T-helper 9 cell (primary cell): Measurements from ENCODE around the gene MGST3.
"Not testable (repeated sequence)": the region's sequence is repeated elsewhere in the genome, so short reads cannot be mapped to it uniquely, and the experiment has no call there.

Experiments
- DNase-seq: peaks from one replicate; pipeline ENCODE4 v3.0.0-alpha.2; 2020

MGST3 gene

DNA sequence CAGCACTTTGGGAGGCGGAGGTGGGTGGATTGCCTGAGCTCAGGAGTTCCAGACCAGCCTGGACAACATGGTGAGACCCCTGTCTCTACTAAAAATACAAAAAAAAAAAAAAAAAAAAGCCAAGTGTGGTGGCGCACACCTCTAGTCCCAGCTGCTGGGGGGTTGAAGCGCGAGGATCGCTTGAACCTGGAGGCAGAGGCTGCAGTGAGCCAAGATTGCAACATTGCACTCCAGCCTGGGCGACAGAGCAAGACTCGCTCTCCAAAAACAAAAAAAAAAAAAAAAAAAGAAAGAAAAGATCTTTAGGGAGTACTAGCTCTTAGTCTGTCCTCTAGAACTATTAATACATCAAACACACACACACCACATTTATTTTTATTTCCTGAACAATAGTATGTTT is 70.9 kb downstream of the MGST3 start:
- not testable (repeated sequence) for DNase-seq

DNA sequence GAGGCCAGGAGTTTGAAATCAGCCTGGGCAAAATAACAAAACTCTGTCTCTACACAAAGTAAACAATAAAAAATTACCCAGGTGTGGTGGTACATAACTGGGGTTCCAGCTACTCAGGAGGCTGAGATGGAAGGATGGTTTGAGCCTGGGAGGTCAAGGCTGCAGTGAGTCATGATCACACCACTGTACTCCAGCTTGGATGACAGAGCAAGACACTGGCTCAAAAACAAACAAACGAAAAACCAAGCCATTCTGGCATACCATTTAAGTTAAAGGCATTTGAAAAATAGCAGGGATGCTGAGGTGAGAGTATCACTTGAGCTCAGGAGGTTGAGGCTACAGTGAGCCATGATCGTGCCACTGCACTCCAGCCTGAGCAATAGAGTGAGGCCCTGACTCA is 72.6 kb downstream of the MGST3 start:
- DNase-seq: no peak
